ENCODE measurements around the gene FYTTD1. TPM values are rescaled to one million over a fixed set of nuclear protein-coding genes. Genes with fewer than 3 reads are reported as not detected.

The FYTTD1 gene
- total RNA-seq, 6 donors from 2014 or later: 25.5 to 50.0 (median 37.5) TPM

DNA sequence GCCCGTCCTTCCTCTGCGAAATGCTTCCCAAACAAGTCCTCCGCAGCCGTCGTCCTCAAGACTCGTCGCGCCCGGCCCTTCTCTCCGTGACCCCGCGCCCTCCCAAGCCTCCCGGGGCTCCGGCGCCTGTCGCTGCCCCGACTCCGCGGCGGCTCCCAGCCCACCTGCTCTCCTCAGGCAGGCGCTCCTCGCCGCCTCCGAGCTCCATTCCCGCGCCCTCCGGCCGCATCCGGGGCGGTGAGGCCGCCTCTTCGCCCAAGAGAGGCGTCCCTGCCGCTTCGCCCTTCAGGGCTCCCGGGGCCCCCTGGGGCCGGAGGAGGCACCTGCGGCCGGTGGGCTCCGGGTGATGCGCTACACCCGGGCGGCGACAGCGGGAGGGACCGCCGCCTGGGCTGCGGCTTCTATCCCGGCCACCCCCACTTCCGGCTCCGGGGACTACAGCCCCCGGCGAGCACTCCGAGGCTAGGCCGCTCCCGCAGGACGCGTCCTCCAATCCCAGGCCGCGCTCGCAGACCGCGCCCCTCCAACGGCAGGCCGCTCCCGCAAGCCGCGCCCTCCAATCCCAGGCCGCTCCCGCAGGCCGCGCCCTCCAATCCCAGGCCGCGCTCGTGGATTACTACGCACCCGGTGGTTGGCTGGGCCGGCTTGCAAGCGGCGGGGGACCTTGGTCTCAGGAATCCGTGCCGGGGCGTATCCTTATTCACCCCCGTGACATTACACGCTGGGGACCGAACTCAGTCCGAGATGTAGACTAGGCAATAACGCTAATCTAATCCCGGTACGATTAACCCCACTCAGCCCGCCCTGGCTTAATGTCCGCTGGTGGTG is 13.0 kb upstream of the FYTTD1 start, which contains the start of gene RUBCN:
TSS of gene RUBCN (minus strand) at position 414 of the 828 bp plus-strand sequence. CDS start at position 229, 185 bp downstream.
- H3K27ac ChIP-seq: peak within 1 kb of the TSS; percentile 81 to 95 (median 86)
- peaks cover 14 to 29% (median 20%) of the 10 kb centered on the region in 4 donors for H3K4me1 ChIP-seq
- TF ChIP-seq EP300 (IDR thresholded peaks at IDR 0.05) (peak in 1 of 4 donors; percentile 58), POLR2A (IDR thresholded peaks at IDR 0.05) (peak in 3 of 4 donors; percentile 31 to 90 (median 56)), POLR2AphosphoS5 (IDR thresholded peaks at IDR 0.05) (peak in 1 of 2 donors; percentile 82)
- TF ChIP-seq, protein P1, sequence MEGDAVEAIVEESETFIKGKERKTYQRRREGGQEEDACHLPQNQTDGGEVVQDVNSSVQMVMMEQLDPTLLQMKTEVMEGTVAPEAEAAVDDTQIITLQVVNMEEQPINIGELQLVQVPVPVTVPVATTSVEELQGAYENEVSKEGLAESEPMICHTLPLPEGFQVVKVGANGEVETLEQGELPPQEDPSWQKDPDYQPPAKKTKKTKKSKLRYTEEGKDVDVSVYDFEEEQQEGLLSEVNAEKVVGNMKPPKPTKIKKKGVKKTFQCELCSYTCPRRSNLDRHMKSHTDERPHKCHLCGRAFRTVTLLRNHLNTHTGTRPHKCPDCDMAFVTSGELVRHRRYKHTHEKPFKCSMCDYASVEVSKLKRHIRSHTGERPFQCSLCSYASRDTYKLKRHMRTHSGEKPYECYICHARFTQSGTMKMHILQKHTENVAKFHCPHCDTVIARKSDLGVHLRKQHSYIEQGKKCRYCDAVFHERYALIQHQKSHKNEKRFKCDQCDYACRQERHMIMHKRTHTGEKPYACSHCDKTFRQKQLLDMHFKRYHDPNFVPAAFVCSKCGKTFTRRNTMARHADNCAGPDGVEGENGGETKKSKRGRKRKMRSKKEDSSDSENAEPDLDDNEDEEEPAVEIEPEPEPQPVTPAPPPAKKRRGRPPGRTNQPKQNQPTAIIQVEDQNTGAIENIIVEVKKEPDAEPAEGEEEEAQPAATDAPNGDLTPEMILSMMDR (IDR thresholded peaks at IDR 0.05): peak in 1 of 6 experiments; percentile 27
- H3K27me3 ChIP-seq: no peaks in the 10 kb centered on the region
- no peaks in the 10 kb centered on the region for H3K9me3 ChIP-seq
- WGBS, 2 donors: 0 to 1% methylated on average over 9 to 56 of the region's 92 CpGs
- H3K4me3 ChIP-seq: peak within 1 kb of the TSS; percentile 60 to 100 (median 96)
- ATAC-seq (ENCODE audit: low FRiP score in 2 of 2): peak; percentile 100
- peak; percentile 97 to 98 for DNase-seq
- no peaks in the 10 kb centered on the region for H3K36me3 ChIP-seq

DNA sequence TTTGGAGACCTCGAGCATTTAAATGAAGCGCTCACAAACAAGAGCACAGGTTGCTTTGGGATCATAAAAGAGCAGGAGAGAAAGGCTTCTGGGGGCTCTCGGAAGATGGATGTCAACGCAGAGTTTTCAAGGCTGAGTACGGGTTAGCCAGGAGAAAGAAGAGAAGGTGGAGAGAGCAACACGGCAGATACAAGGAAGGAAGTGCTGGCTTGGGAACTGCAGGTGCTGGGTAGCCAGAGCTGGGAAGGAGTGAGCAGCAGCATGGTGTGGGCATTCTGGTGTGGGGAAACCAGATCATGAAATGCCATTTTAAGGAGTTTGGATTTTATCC is 12.4 kb upstream of the FYTTD1 start:
- no peak for DNase-seq
- TF ChIP-seq EP300 (IDR thresholded peaks at IDR 0.05): no peak
- TF ChIP-seq POLR2AphosphoS5 (IDR thresholded peaks at IDR 0.05): no peak
- TF ChIP-seq POLR2A (IDR thresholded peaks at IDR 0.05): no peak
- ATAC-seq (ENCODE audit: low FRiP score in 2 of 2): peak in 1 of 2 donors; percentile 0
- no peaks in the 10 kb centered on the region for H3K36me3 ChIP-seq
- H3K4me1 ChIP-seq: peaks cover 14 to 29% (median 20%) of the 10 kb centered on the region in 4 donors
- 2 to 4% methylated on average over 6 of the region's 6 CpGs for WGBS, 2 donors
- no peaks in the 10 kb centered on the region for H3K9me3 ChIP-seq
- peak overlapping the region; percentile 81 to 95 (median 86) for H3K27ac ChIP-seq
- H3K4me3 ChIP-seq: peak overlapping the region; percentile 40 to 100 (median 96)
- no peaks in the 10 kb centered on the region for H3K27me3 ChIP-seq

DNA sequence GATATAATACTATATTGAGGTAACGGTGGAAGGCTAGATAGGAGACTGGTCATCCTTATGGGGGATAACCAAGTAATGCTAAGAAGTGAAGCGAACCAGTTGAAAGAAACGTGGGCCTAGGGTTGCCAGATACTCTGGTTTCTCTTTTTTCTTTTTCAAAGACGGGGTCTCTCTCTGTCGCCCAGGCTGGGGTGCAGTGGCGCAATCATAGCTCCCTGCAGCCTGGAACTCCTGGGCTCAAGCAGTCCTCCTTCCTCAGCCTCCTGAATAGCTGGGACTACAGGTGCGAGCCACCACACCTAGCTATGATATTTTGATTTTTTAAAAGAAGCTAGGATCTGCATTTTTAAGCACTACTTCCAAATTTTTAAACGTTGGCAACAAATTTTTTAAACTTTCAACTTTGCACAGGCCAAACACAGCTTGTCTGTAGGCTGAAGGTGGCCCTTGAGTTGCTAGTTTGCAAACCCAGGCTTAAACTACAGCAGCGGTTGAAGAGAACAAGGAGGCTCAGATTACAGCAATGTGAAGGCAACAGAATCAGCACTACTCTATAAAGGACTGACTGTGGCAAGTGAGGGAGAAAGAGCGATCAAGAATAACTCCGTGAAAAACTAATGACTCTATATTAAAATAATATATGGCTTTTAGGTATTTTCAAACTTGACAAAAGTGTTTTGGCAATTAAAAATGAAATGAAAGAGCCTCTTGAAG is 11.8 kb upstream of the FYTTD1 start:
- Histone ChIP-seq H3K4me1 (peaks cover 14 to 29% (median 20%) of the 10 kb centered on the region in 4 donors), H3K36me3 (no peaks in the 10 kb centered on the region), H3K9me3 (no peaks in the 10 kb centered on the region), H3K27me3 (no peaks in the 10 kb centered on the region), H3K4me3 (peak overlapping the region in 3 of 4 donors; percentile 40 to 100 (median 99)), H3K27ac (peak overlapping the region in 3 of 4 donors; percentile 81 to 95 (median 88))
- no peak for TF ChIP-seq EP300 (IDR thresholded peaks at IDR 0.05)
- TF ChIP-seq POLR2AphosphoS5 (IDR thresholded peaks at IDR 0.05): no peak
- 70 to 72% methylated on average over 11 of the region's 11 CpGs for WGBS, 2 donors
- DNase-seq (no peak), ATAC-seq (ENCODE audit: low FRiP score in 2 of 2) (no peak)

DNA sequence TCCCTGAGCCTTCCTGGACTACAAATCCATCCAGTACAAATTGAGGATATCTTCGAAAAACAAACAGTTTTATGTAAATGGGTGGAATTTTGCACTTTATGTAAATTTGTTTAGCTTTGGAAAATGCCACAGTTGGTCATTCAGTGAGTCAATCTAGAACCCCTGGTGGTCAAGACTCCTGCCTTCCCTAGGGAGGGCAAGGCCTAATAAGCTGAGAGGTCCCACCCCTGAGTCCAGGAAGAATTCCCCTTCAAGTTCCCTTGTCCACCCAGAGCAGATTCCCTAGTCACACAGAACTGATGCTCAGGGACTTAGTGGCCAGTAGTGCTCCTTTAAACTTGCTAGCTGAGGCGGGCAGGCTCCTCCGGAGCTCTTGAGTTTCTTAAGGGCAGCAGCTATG is 6.9 kb upstream of the FYTTD1 start:
- Histone ChIP-seq H3K4me3 (no peak overlapping the region), H3K4me1 (peaks cover 0 to 2% (median under 1%) of the 10 kb centered on the region in 4 donors), H3K27ac (no peak overlapping the region), H3K9me3 (no peaks in the 10 kb centered on the region), H3K27me3 (no peaks in the 10 kb centered on the region), H3K36me3 (no peaks in the 10 kb centered on the region)
- DNase-seq (no peak), ATAC-seq (ENCODE audit: low FRiP score in 2 of 2) (no peak)
- WGBS, 2 donors: 90 to 92% methylated on average over 3 of the region's 3 CpGs
- TF ChIP-seq POLR2AphosphoS5 (IDR thresholded peaks at IDR 0.05): no peak
- no peak for TF ChIP-seq POLR2A (IDR thresholded peaks at IDR 0.05)
- TF ChIP-seq, protein P1 (IDR thresholded peaks at IDR 0.05): no peak

DNA sequence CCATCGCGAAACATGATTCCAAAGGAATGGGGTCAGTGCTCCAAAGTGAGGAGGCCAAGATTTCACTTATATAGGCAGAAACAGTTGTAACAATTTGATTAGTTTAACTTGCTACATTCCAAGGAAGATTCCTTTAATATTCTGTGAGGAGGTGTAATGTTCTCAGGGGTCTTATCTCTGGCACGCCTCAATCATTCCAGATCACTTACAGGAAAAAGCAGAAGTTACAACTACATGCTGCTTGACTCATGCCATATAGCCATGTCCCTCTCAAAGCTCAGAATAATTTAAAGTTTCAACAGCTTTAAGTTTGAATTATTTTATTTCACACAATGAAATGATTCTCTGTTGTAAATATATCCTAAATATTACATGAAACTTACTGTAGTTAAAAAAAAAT is 3.5 kb upstream of the FYTTD1 start:
- ATAC-seq (ENCODE audit: low FRiP score in 2 of 2): no peak
- TF ChIP-seq EP300 (IDR thresholded peaks at IDR 0.05): no peak
- no peak for TF ChIP-seq POLR2AphosphoS5 (IDR thresholded peaks at IDR 0.05)
- no peak for TF ChIP-seq POLR2A (IDR thresholded peaks at IDR 0.05)
- TF ChIP-seq, protein P1 (IDR thresholded peaks at IDR 0.05): no peak
- Histone ChIP-seq H3K27ac (no peak overlapping the region), H3K27me3 (no peaks in the 10 kb centered on the region), H3K4me1 (peaks cover 3 to 14% (median 11%) of the 10 kb centered on the region in 4 donors), H3K9me3 (no peaks in the 10 kb centered on the region), H3K36me3 (no peaks in the 10 kb centered on the region), H3K4me3 (no peak overlapping the region)
- WGBS, 2 donors: 79 to 88% methylated on average over 3 of the region's 3 CpGs
- no peak for DNase-seq

All from upper lobe of left lung (tissue), 6 donors.